Effector memory CD4-positive, alpha-beta T cell (primary cell): Measurements from ENCODE around the gene INSYN2B.

Source experiments
- DNase-seq, 3 donors: peaks; one replicate each; pipeline ENCODE4 v3.0.0-alpha.2; 2020
- H3K27ac ChIP-seq: 2 replicates; pipeline ENCODE4 v1.7.0; 2013; ENCODE audit warnings: mild to moderate bottlenecking, low read length, moderate library complexity; ENCODE audit not compliant: insufficient read depth, poor library complexity, severe bottlenecking
- H3K27me3 ChIP-seq: replicated peaks from 2 replicates; pipeline ENCODE4 v1.7.0; 2013; ENCODE audit warnings: mild to moderate bottlenecking, low read length; ENCODE audit not compliant: insufficient read depth, control insufficient read depth, poor library complexity, severe bottlenecking
- H3K36me3 ChIP-seq: 2 replicates; pipeline ENCODE4 v1.7.0; 2013; ENCODE audit warnings: mild to moderate bottlenecking, low read length, moderate library complexity; ENCODE audit not compliant: control insufficient read depth, insufficient read depth
- H3K4me1 ChIP-seq: 2 replicates; pipeline ENCODE4 v1.7.0; 2013; ENCODE audit warnings: low read length, mild to moderate bottlenecking; ENCODE audit not compliant: control insufficient read depth, insufficient read depth, poor library complexity, severe bottlenecking
- H3K4me3 ChIP-seq: 2 replicates; pipeline ENCODE4 v1.7.0; 2013; ENCODE audit warnings: low read length, low read depth, mild to moderate bottlenecking; ENCODE audit not compliant: insufficient read depth, poor library complexity, severe bottlenecking
- H3K9me3 ChIP-seq: 2 replicates; pipeline ENCODE4 v1.7.0; 2013; ENCODE audit warnings: mild to moderate bottlenecking, low read length, moderate library complexity; ENCODE audit not compliant: control insufficient read depth

The INSYN2B gene

DNA sequence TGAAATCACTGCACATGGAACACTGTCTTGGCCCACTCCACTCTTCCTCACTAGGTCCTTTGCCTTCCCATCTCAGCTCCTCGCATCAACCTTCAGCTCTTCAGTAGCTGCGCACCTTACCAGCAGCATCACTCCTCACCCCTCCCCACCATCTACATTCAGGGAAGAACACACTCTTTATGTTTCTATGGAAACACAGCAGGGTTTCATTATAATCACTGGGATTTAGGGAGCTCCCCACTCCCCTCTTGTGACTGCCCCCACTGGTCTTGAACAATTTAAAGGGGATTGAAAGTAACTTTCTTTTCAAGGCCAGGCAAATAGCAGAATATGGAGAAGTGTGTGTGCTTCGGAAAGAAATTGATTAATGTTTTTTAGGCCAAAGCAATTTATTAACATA is 111.2 kb downstream of the INSYN2B start:
- Histone ChIP-seq H3K4me1 (no peaks in the 10 kb centered on the region), H3K36me3 (peaks cover 34% of the 10 kb centered on the region), H3K27me3 (no peaks in the 10 kb centered on the region), H3K9me3 (no peaks in the 10 kb centered on the region), H3K4me3 (no peak overlapping the region), H3K27ac (no peak overlapping the region)
- DNase-seq, result no peak

DNA sequence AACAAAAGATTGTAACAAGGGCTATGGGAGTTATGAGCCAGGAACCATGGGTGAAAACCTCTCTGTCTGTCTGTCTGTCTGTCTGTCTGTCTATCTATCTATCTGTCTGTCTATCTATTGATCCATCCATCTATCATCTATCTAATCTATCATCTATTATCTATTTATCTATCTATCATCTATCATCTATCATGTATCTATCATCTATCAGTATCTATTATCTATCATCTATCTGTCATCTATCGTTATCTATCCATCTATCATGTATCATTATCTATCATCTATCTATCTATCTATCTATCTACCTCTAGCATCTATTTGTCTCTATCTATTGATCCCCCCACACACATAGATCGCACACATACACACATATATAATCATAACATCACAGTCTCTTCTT is 112.9 kb downstream of the INSYN2B start:
- Histone ChIP-seq H3K27ac (no peak overlapping the region), H3K4me3 (no peak overlapping the region), H3K36me3 (peaks cover 36% of the 10 kb centered on the region)

DNA sequence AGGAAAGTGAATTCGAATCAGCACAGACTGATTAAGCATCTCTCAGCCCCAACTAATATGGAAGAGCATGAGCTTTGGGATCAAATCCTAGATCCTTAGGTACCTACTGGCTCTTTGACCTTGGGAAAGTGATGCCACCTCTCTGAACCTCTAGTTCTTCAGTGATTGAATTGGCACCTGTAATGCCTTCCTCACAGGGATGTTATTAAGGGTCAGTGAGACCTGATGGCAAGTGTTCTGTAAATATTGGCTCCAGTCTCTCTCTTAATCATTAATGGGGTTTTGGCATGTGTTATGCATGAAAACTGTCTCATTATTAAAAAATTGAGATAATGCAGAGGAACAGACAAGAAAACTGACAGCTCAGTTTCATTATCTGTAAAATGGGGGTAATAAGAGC is 115.8 kb downstream of the INSYN2B start:
- no peaks in the 10 kb centered on the region for H3K4me1 ChIP-seq
- H3K27me3 ChIP-seq, result no peaks in the 10 kb centered on the region
- no peaks in the 10 kb centered on the region for H3K9me3 ChIP-seq
- H3K36me3 ChIP-seq, result peaks cover 27% of the 10 kb centered on the region
- no peak overlapping the region for H3K4me3 ChIP-seq
- no peak overlapping the region for H3K27ac ChIP-seq
- no peak for DNase-seq

More for the DNA sequence above, 112.9 kb downstream of the INSYN2B start:
- DNase-seq, result no peak
- H3K27me3 ChIP-seq, result no peaks in the 10 kb centered on the region
- no peaks in the 10 kb centered on the region for H3K9me3 ChIP-seq
- no peaks in the 10 kb centered on the region for H3K4me1 ChIP-seq

DNA sequence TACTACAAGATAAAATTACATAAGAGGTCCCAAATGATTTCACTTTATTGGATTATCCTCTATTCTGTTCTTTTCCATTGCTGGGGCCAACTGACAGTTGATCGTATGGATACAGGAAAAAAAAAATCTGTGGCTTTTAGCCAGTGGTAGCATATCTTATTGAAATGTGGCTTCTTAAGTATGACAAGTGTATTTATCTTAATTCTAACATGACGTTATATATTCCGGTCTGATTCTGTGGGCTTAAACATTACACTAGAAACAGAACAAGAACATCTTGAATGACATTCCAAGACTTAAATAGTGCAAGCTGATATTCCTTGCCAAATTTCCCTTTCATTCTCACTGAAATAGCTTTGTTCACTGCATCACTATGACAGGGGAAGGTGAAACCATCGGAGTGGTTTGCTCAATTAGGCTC is 117.9 kb downstream of the INSYN2B start:
- Histone ChIP-seq H3K27me3 (no peaks in the 10 kb centered on the region), H3K9me3 (no peaks in the 10 kb centered on the region), H3K4me3 (no peak overlapping the region), H3K4me1 (no peaks in the 10 kb centered on the region), H3K36me3 (peaks cover 13% of the 10 kb centered on the region), H3K27ac (no peak overlapping the region)
- DNase-seq, result no peak

DNA sequence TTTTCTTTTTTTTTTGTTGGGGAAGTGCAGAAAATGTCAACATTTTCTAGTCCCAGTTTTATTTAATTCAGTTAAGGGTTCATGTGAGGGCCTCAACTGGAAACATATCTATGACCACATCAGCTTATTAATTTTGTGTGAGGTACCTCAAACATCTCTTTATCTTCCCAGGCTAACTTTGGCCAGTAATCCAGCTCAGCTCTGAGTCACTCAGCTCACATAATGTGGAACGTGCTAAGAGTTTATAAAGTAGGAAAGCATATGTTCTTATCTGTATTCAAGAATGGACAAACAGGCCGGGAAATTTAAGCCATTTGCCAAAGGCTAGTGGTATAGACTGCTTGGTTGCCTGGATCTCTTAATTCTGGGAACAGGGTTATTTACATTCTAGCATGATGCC is 118.4 kb downstream of the INSYN2B start:
- no peak overlapping the region for H3K4me3 ChIP-seq
- no peaks in the 10 kb centered on the region for H3K4me1 ChIP-seq
- H3K27ac ChIP-seq, result no peak overlapping the region
- no peaks in the 10 kb centered on the region for H3K27me3 ChIP-seq
- DNase-seq, result no peak
- H3K9me3 ChIP-seq, result no peaks in the 10 kb centered on the region
- peaks cover 8% of the 10 kb centered on the region for H3K36me3 ChIP-seq

DNA sequence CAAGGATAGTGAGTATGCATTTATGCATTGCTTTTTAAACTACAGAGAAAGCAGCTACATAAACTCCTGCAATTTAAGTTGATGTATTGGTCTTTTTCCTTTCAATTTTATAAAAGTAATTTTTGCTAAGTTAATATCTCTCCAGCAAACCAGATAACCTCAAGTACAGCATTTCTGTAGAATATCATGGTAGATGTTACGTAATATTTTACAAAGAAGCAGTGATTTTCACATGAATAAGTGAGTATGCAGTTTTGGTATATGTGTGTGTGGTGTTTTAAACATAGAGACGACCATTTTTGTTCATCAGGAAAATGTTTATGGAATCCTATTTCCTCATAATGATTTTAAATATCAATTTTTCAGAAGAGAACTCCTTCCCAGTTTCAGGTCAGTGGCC is 118.9 kb downstream of the INSYN2B start:
- no peaks in the 10 kb centered on the region for H3K27me3 ChIP-seq
- peaks cover 7% of the 10 kb centered on the region for H3K36me3 ChIP-seq
- no peak for DNase-seq
- no peaks in the 10 kb centered on the region for H3K9me3 ChIP-seq
- H3K4me1 ChIP-seq, result no peaks in the 10 kb centered on the region
- H3K4me3 ChIP-seq, result no peak overlapping the region
- H3K27ac ChIP-seq, result no peak overlapping the region

DNA sequence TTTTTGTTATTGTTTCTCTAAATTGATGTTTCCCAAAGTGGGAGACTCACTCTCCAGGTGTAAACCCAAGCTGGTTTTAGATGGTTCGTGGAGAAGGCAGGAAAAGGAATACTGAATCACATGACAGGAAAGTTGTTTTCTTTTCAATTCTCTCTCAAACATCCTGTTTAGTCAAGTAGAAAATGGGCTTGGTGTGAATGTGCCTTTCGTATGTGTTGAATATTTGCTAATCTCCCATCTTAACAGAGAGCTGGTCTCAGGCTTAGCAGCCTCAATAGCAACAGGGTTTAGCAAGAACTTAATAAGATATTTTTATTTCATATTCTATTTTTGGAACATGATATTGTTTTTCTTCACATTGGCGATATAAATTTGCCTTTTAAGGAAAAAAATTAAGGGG is 119.7 kb downstream of the INSYN2B start:
- Histone ChIP-seq H3K27ac (no peak overlapping the region), H3K4me1 (no peaks in the 10 kb centered on the region), H3K27me3 (no peaks in the 10 kb centered on the region), H3K36me3 (peaks cover 7% of the 10 kb centered on the region), H3K4me3 (no peak overlapping the region), H3K9me3 (no peaks in the 10 kb centered on the region)
- no peak for DNase-seq

DNA sequence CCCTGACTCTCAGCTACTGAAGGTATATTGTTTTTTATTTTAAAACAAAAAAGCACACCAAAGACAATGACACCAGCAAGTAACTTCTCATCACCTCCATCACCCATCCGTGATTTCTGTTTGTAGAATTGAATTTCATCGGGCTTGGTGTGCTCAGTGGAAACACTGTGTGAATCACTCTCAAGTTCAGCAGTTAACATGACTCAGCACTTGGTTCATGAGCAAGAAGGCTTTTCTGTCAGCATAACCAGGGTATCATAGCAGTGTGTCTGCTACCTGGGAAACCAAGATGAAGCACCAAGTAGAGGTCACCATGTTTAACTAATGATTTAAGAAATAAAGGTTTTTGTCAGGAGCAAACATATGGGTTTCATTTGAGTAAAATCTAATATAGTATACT is 123.7 kb downstream of the INSYN2B start:
- DNase-seq, result no peak
- Histone ChIP-seq H3K4me1 (no peaks in the 10 kb centered on the region), H3K4me3 (no peak overlapping the region), H3K36me3 (peaks cover 11% of the 10 kb centered on the region), H3K27me3 (no peaks in the 10 kb centered on the region), H3K9me3 (no peaks in the 10 kb centered on the region), H3K27ac (no peak overlapping the region)

DNA sequence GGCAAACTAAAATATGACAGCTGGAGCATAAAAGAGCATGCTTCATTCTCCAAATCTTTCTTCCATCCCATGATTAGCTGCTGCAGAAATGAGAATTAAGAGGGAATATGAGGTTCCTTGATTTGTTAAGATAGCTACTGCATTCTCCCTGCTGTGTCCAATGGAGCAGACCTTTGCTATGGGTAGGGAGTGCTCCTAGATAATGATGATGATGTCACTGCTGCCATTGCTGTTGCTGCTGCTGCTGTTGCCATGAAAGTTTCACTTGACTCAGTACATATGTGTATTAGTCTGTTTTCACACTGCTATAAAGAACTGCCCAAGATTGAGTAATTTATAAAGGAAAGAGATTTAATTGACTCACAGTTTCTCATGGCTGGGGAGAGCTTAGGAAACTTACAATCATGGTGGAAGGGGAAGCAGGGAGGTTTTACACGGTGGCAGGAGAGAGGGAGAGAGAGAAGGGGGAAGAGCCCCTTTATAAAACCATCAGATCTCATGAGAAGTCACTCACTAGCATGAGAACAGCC is 128.9 kb downstream of the INSYN2B start:
- DNase-seq, result no peak
- no peaks in the 10 kb centered on the region for H3K27me3 ChIP-seq
- H3K4me3 ChIP-seq, result no peak overlapping the region
- no peak overlapping the region for H3K27ac ChIP-seq
- no peaks in the 10 kb centered on the region for H3K4me1 ChIP-seq
- peaks cover 46% of the 10 kb centered on the region for H3K36me3 ChIP-seq
- H3K9me3 ChIP-seq, result peaks cover 6% of the 10 kb centered on the region

DNA sequence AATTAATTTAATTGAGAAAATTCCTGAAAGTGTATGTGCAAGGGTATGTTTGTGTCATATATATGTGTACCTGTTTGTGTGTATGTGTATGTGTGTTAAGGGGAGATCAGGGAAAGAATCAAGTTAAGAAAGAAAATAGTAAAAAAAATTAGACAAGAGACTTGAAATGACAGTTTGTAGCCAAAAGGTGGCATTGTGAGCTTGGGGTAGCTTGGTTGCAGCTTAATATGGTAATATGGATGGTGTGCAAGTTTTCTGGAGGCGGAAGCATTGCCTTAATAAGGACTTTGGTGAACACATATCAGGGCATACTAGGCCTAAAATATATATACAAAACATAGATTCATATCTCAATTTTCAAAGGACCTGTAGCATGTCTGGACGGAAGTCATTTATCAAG is 129.9 kb downstream of the INSYN2B start:
- Histone ChIP-seq H3K36me3 (peaks cover 51% of the 10 kb centered on the region), H3K27me3 (no peaks in the 10 kb centered on the region)

DNA sequence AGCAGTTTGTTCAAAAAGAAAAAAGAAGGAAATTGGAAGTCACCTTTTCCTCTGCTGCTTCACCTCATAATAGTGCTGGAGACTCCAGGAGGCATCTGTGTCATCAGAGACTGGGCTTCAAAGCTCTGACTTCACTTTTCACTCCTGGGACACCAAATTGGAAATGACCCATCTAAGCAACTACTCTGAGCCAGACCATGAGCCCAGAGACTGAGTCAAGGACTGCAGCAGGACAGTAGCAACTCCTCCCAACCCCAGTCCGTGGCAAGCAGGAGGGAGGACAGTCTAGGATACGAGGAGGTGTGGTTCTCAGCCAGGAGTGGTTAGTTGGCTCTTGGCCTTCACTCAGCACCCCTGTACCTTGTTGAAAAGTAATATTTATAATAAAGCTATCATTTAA is 131.5 kb downstream of the INSYN2B start:
- H3K27me3 ChIP-seq, result no peaks in the 10 kb centered on the region
- DNase-seq, result no peak
- H3K9me3 ChIP-seq, result peaks cover 6% of the 10 kb centered on the region
- H3K27ac ChIP-seq, result no peak overlapping the region
- no peak overlapping the region for H3K4me3 ChIP-seq
- H3K36me3 ChIP-seq, result peaks cover 58% of the 10 kb centered on the region
- no peaks in the 10 kb centered on the region for H3K4me1 ChIP-seq

More for the DNA sequence above, 129.9 kb downstream of the INSYN2B start:
- Histone ChIP-seq H3K27ac (no peak overlapping the region), H3K4me1 (no peaks in the 10 kb centered on the region), H3K9me3 (peaks cover 6% of the 10 kb centered on the region), H3K4me3 (no peak overlapping the region)
- no peak for DNase-seq
